ENCODE measurements around the gene ADCY2. TPM values are rescaled to one million over a fixed set of nuclear protein-coding genes. Genes with fewer than 3 reads are reported as not detected.

The ADCY2 gene
- total and polyA plus RNA-seq, 9 of the 15 experiments (the other 6 are each of a cell fraction or from before 2014, with no cell fraction given) = 0.01 to 0.15 (median 0.03) TPM; not detected in 5

DNA sequence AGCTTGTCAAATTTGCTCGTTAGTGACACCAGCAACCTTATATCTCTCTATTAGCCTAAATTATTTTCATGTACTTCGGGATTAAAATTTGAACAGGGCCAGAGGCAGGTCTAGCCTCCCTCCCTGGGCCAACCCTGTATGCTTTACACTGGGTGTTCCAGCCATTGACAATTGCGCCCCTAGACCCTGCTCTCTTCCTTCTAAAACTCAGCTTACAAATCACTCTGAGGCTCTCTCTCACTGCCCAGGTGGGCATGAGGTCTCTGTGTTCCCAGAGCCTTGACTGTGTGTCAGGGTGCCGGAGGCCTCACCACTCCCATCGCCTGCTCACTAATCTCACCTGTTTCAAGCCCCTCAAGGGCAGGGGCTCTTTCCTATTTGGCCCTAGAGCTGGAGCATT lies 461.4 kb downstream of the ADCY2 start:
- Histone ChIP-seq H3K36me3 (ENCODE audit: control insufficient read depth, insufficient read depth, low read length) (peaks cover 35% of the 10 kb centered on the region), H3K9me1 (ENCODE audit: control insufficient read depth, insufficient read depth, low read length) (no peaks in the 10 kb centered on the region), H3K4me1 (replicated peaks in 1 of 2; ENCODE audit: control insufficient read depth in 2 of 2, insufficient read depth in 2 of 2, low read length in 2 of 2) (peaks cover 0 to 10% of the 10 kb centered on the region in 2 experiments; a peak in 4 of 5 replicates), H4K20me1 (replicated peaks; ENCODE audit: control insufficient read depth, insufficient read depth, low read length) (no peaks in the 10 kb centered on the region), H3K4me2 (ENCODE audit: insufficient read depth, low read length) (no peak overlapping the region), H3K9me3 (replicated peaks; ENCODE audit: control insufficient read depth, insufficient read depth, low read depth, low read length) (no peaks in the 10 kb centered on the region), H3K79me2 (ENCODE audit: control insufficient read depth, insufficient read depth, low read length) (no peaks in the 10 kb centered on the region), H2AFZ (ENCODE audit: low read depth, low read length) (no peak overlapping the region), H3K27ac (ENCODE audit: extremely low read depth, low read depth, low read length) (no peak overlapping the region), H3K4me3 (no peak overlapping the region), H3K9ac (ENCODE audit: insufficient read depth in 1 of 2, low read depth in 2 of 2, low read length in 2 of 2) (no peak overlapping the region), H3K27me3 (ENCODE audit: control insufficient read depth in 2 of 2, insufficient read depth in 2 of 2, low read length in 2 of 2) (no peaks in the 10 kb centered on the region)
- ATAC-seq (peak; percentile 49), DNase-seq (ENCODE audit: extremely low read depth in 1 of 4, low spot score in 3 of 4) (no peak), FAIRE-seq (no peak)
- ChIA-PET CTCF (ENCODE audit: low intra/inter-chr PET ratio) (interaction anchor here (0.6 to 0.7 kb wide), 2 partner anchors 38 to 42 kb away, joined by 3 read pairs; no protein-coding TSS in a partner anchor), POLR2A (interaction anchor here (0.8 kb wide), 1 partner anchor 11 kb away, joined by 3 read pairs; the partner anchor contains the start of genes FASTKD3 and MTRR)
- in situ Hi-C loops (cut with MboI) = no loop called here
- 58% methylated on average over 5 of the region's 5 CpGs for whole genome bisulfite sequencing (ENCODE audit: insufficient coverage, low coverage, missing lambda C conversion rate)
- TF ChIP-seq SAP30 (IDR thresholded peaks at IDR 0.05; ENCODE audit: borderline replicate concordance, insufficient read depth, low read depth, low read length, poor library complexity, severe bottlenecking) = no peak
- TF ChIP-seq TAF1 (IDR thresholded peaks at IDR 0.05; ENCODE audit: control insufficient read depth, extremely low read depth, insufficient read depth, low read length, severe bottlenecking) = no peak
- intact Hi-C loops (cut with micrococcal nuclease) = loop anchor here (5.0 kb wide), 2 partner anchors 40 to 100 kb away; no protein-coding TSS in a partner anchor
- BruUV-seq (replicated peaks) = no TSS peak

DNA sequence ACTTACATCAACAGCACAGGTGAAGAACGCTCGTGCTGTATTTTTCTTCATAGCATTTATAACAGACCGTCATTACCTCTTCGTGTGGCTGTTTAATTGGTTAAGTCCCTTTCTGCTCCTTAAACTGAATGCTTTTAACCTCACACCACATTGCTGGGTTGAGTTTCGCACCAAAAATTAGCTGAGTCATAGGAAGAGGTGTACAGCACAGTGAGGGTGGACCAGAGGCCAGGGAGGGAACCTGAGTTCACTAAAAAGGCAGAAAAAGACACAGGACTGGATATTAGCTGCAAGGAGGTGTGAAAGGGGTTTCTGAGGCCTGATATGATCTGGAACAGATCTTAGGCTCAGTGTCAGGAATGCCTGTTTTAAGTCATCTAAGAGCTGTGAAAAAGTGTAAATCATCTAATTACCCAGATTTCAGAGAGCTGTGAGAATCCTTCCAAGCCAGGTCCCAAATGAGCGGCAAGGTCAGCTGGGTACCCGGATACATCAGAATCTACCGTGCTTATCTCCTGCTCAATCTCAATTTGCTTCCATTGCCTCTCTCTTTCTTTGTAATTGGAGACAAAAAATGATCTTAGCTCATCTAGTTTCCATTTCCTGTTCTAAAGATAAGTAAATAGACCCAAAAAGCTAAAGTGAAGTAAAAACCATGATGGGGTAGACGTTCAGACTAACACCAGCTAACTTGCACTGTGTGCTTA lies 462.1 kb downstream of the ADCY2 start:
- H3K4me1 ChIP-seq (replicated peaks in 1 of 2; ENCODE audit: control insufficient read depth in 2 of 2, insufficient read depth in 2 of 2, low read length in 2 of 2) = peaks cover 0 to 10% of the 10 kb centered on the region in 2 experiments; a peak in 4 of 5 replicates
- no peak overlapping the region for H3K9ac ChIP-seq (ENCODE audit: insufficient read depth in 1 of 2, low read depth in 2 of 2, low read length in 2 of 2)
- no peaks in the 10 kb centered on the region for H3K27me3 ChIP-seq (ENCODE audit: control insufficient read depth in 2 of 2, insufficient read depth in 2 of 2, low read length in 2 of 2)
- no peak overlapping the region for H3K4me3 ChIP-seq
- peaks cover 42% of the 10 kb centered on the region for H3K36me3 ChIP-seq (ENCODE audit: control insufficient read depth, insufficient read depth, low read length)
- H3K9me3 ChIP-seq (replicated peaks; ENCODE audit: control insufficient read depth, insufficient read depth, low read depth, low read length) = no peaks in the 10 kb centered on the region
- no peak overlapping the region for H2AFZ ChIP-seq (ENCODE audit: low read depth, low read length)
- intact Hi-C loops (cut with micrococcal nuclease) = loop anchor here (5.0 kb wide), 2 partner anchors 41 to 101 kb away; no protein-coding TSS in a partner anchor
- FAIRE-seq = peak; percentile 11
- in situ Hi-C loops (cut with MboI) = no loop called here
- no peak overlapping the region; the same call in 2 of the 3 replicates for H3K27ac ChIP-seq (ENCODE audit: extremely low read depth, low read depth, low read length)
- H4K20me1 ChIP-seq (replicated peaks; ENCODE audit: control insufficient read depth, insufficient read depth, low read length) = no peaks in the 10 kb centered on the region
- ATAC-seq = peak; percentile 81
- no peak overlapping the region for H3K4me2 ChIP-seq (ENCODE audit: insufficient read depth, low read length)
- no peaks in the 10 kb centered on the region for H3K9me1 ChIP-seq (ENCODE audit: control insufficient read depth, insufficient read depth, low read length)
- CTCF ChIA-PET (ENCODE audit: low intra/inter-chr PET ratio) = interaction anchor here (0.6 kb wide), 1 partner anchor 39 kb away, joined by 3 read pairs; no protein-coding TSS in a partner anchor
- no TSS peak for BruUV-seq (replicated peaks)
- no peaks in the 10 kb centered on the region for H3K79me2 ChIP-seq (ENCODE audit: control insufficient read depth, insufficient read depth, low read length)
- peak in 2 of 4 experiments; percentile 35 to 51 for DNase-seq (ENCODE audit: extremely low read depth in 1 of 4, low spot score in 3 of 4)
- WGBS (ENCODE audit: insufficient coverage, low coverage, missing lambda C conversion rate) = 42% methylated on average over 9 of the region's 9 CpGs
- POLR2A ChIA-PET = interaction anchor here (0.8 to 1.1 kb wide), 3 partner anchors 10 to 14 kb away, joined by 3 to 8 read pairs (median 4); partner anchors contain the start of gene FASTKD3
- no peak for TF ChIP-seq SRF (CRISPR knock-in tag; IDR thresholded peaks at IDR 0.05)
- TF ChIP-seq, protein P1, sequence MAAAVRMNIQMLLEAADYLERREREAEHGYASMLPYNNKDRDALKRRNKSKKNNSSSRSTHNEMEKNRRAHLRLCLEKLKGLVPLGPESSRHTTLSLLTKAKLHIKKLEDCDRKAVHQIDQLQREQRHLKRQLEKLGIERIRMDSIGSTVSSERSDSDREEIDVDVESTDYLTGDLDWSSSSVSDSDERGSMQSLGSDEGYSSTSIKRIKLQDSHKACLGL (CRISPR knock-in tag; IDR thresholded peaks at IDR 0.05; ENCODE audit: borderline replicate concordance, poor library complexity, severe bottlenecking) = no peak
- peak; percentile 89 for TF ChIP-seq MAFF (IDR thresholded peaks at IDR 0.05; ENCODE audit: low read length)
- TF ChIP-seq ZC3H8 (IDR thresholded peaks at IDR 0.05) = no peak
- TF ChIP-seq ELF2 (CRISPR knock-in tag; IDR thresholded peaks at IDR 0.05) = no peak

Data from K562 (cell line).